ENCODE measurements around the gene SS18L1.
"Not testable (repeated sequence)": the region's sequence is repeated elsewhere in the genome, so short reads cannot be mapped to it uniquely, and the experiment has no call there.

SS18L1 gene

GRCh38 chr20:62137478-62138203 lies 5.9 kb upstream of the SS18L1 start:
- DNase-seq (ENCODE audit: low read depth): no peak

GRCh38 chr20:62138204-62138543 lies 5.4 kb upstream of the SS18L1 start:
- DNase-seq (ENCODE audit: low read depth): no peak

DNA sequence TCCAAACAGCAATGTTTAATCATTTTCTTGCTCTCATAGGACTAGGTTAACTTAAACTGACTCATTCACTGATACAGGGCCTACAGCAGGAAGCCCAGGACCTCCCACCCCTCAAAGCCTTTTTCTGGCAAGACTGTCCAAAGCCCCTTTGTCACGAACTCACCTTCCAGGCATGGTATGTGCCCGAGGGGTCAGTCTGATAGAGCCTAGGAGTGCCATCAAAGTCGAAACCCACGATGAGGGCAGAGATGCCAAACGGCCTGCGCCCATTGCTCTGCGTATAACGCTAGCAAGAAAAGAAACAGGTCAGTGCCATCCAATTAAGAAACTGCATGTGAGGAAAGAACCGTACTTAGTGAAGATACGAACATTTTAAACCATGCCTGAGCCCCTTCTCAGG lies 4.7 kb upstream of the SS18L1 start:
- DNase-seq (ENCODE audit: low read depth): no peak

DNA sequence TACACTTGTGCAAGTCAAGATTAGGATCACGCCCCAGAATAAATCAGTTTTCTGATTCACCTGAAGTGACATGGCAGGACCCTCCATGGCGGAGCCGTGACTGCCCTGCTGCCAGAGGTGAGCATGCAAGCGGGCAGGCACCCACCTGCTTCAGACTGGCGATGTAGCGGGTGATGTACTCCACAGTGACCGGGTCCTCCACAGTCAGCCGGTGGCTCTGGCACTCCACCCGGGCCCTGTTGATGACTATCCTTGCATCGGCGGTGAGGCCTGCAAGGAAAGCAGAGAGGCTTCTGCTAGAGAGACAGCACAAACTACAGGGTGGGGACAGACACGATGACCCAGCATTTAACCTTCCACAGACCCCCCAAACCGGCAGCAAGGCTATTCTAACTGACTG lies 3.9 kb upstream of the SS18L1 start:
- no peak for DNase-seq (ENCODE audit: low read depth)

GRCh38 chr20:62141043-62141396 lies 2.5 kb upstream of the SS18L1 start:
- no peak for DNase-seq (ENCODE audit: low read depth)

GRCh38 chr20:62141397-62142251 lies 1.9 kb upstream of the SS18L1 start:
- DNase-seq (ENCODE audit: low read depth): no peak

- DNase-seq (ENCODE audit: low read depth): no peak
Observed at GRCh38 chr20:62142252-62143080, 1.1 kb upstream of the SS18L1 start.

DNA sequence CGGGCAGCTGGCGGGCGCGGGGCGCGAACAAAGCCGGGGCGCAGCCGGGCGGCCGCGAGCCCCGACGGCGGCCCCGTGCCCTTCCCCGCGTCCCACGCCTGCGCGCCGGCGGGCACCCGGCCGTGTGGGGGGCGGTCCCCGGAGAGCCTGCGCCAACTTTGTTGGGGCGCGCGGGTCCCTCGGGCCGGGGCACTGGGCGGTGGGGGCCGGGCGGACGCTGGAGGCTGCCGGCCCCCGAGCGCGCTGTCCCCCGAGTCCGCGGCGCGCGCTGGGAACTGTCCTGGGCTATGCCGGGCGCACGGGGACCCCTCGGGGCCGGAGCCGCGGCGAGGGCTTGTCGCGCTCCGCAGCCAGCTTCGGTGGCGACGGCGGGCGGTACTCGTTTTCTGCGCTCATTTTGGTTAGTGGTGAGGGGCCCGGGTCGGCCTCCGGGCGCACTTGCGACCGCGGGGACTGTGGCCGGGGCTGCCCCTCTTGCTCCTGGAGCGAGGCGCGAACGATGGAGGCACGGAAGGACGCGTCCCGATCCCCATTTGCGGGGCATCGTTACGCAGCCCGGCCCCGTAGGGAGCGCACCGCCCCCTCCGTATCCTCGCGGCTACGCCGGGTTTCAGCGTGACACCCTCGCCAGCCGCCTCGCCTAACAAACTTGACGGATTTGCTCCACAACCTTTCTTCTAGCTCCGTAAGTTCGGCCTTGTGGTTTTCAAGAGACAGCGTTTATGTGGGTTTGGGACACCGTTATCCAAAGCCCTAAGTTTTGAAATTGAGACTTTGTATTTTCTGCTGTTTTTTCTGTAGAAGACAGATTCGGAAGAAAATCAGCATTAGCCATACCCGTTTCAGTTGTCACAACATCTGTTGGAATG lies 622 bp downstream of the SS18L1 start:
- no peak for DNase-seq (ENCODE audit: low read depth)

- DNase-seq (ENCODE audit: low read depth): no peak
Observed at GRCh38 chr20:62145688-62146018, 2.1 kb downstream of the SS18L1 start.

DNA sequence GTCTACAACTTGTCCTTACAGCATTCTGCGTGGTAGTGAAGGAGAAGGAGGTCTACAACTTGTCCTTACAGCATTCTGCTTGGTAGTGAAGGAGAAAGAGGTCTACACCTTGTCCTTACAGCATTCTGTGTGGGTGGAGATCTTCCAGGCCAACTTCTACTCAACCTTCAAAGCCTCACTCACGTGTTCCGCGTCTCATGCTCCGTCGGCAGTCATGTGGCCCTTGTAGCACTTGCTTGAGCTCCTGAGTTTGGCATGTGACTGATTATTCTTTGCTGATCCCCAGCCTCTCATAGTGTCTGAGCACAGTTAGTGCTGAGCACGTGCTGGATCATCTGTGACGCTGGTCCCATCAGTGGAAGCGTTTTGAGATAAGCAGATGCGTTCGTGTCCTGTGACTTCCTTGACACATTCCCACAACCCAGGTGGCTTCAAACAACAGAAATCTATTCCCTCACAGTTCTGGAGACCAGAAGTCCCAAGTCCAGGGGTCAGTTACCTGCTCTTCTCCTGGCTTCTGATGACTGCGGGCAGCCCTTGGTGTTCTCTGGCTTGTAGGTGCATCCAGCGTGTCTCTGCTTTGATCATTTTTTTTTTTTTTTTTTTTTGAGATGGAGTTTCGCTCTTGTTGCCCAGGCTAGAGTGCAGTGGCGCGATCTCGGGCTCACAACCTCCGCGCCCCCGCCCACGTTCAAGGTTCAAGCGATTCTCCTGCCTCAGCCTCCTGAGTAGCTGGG lies 2.6 kb downstream of the SS18L1 start:
- no peak for DNase-seq (ENCODE audit: low read depth)

GRCh38 chr20:62147125-62147524 lies 3.6 kb downstream of the SS18L1 start:
- no peak for DNase-seq (ENCODE audit: low read depth)

GRCh38 chr20:62147528-62147927 lies 4.0 kb downstream of the SS18L1 start:
- no peak for DNase-seq (ENCODE audit: low read depth)

GRCh38 chr20:62148383-62148782 lies 4.8 kb downstream of the SS18L1 start:
- DNase-seq (ENCODE audit: low read depth): not testable (repeated sequence)

DNA sequence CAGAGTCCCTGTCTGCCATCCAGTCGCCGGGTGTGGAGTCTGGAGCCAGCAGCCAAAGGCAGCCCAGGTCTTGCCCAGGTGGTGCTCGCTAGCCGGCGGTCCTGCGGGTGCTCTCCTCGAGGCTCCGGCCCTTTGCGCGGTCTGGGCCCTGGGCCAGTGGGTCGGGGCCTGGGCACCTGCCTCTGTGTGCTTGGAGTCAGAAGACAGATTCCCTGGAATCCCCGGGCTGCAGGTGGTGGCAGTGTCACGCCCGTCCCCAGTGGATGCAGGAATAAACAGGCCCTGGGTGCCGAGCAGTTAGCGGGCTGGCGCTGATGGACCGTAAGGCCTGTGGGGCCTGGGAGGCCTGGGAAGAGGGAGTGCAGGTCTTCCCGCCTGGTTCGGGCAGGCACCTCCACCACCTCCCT lies 5.3 kb downstream of the SS18L1 start:
- no peak for DNase-seq (ENCODE audit: low read depth)

GRCh38 chr20:62149532-62150309 lies 6.2 kb downstream of the SS18L1 start:
- DNase-seq (ENCODE audit: low read depth): no peak

GRCh38 chr20:62150310-62150575 lies 6.7 kb downstream of the SS18L1 start:
- no peak for DNase-seq (ENCODE audit: low read depth)

DNA sequence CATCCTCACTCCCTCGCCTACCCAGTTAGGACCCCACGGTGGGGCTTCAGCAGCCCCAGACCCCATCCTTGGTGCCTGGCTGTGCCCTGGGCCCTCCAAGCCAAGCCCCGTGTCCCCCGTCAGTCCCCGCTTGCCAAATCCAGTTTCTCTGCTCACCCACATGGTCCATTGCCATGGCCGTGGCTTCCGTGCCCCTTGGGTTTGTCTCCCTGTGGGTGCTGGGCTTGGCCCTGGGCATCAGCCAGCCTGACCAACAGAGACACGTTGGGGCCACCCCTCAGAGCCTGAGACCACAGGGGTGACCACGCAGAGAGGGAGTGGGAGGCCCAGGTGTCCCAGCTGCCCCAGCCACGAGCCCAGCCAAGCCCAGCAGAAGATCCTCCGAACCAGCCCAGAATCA lies 7.7 kb downstream of the SS18L1 start:
- no peak for DNase-seq (ENCODE audit: low read depth)

DNA sequence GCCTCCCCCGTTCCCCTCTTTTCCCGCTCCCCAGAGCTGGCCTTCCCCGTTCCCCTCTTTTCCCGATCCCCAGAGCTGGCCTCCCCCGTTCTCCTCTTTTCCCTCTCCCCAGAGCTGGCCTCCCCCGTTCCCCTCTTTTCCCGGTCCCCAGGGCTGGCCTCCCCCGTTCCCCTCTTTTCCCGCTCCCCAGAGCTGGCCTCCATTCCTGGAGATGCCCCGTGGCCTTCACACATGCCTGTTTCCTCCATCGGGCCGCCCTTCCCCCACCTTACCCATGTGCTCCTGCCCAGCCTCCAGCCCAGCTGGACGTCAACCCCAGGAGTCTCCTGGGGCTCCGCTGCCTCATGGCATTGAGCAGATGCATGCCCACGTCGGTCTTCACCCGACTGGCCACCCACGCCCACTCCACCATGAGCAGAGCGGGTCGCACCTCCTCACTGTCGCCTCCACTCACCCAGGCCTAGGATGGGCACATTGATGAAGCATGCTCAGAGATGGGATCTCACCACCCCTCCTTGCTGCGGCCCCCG lies 8.3 kb downstream of the SS18L1 start:
- no peak for DNase-seq (ENCODE audit: low read depth)

DNA sequence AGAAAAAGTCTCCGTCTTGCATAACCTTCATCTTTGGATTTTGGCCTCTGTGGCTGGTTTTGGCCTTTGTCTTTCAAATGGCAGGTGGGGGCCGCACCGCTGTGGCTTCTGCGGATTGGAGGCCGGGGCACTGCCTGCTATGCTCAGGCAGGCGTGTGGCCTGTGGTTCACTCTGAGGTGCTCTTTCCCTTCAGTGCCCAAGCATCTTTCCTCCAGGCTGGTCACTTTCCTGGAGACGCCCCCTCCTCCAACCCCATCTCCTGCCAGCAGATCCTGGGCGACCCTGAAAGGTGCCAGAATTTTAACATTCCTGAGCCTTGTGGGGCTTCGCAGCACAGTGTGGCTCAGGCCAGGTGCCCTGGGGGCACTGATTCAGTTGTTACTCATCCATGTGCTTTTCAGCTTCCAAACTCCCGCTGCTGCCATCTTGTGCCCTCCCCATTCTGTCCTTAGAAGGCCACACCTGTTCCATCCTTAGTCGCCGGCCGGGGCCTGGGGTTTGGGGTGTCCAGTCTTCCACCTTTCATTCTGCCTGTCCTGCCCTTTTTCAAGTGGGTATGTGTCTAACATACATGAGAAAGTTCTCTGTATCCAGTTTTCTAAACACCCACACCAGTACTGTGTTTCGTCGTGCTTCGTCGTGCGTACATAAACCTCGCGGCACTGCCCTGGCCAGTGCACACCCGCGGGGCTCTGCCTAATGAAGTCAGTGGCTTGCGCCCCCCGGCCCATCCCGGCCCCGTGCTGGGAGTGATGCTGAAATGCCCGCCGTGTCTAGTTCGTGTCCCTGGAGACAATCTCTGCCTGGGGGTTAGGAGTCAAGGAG lies 12.1 kb downstream of the SS18L1 start:
- no peak for DNase-seq (ENCODE audit: low read depth)

DNA sequence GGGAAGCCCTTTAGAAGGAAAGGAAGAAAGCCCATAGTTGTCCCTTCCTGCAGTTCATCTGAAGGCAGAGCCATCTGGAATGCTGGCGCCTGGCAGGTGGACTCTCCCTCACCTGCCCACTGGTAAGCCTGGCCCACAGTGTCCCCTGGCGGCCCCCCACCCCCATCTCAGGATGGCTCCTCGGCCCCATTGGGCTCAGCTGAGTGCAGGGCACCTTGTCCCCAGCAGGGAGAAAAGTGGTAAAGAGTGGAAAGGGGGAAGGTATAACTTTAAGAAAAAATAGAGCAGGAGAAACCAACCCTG lies 12.6 kb downstream of the SS18L1 start:
- DNase-seq (ENCODE audit: low read depth): no peak
